ENCODE results near the gene STK39.
"Not testable (repeated sequence)": the region's sequence is repeated elsewhere in the genome, so short reads cannot be mapped to it uniquely, and the experiment has no call there.

STK39 gene

DNA sequence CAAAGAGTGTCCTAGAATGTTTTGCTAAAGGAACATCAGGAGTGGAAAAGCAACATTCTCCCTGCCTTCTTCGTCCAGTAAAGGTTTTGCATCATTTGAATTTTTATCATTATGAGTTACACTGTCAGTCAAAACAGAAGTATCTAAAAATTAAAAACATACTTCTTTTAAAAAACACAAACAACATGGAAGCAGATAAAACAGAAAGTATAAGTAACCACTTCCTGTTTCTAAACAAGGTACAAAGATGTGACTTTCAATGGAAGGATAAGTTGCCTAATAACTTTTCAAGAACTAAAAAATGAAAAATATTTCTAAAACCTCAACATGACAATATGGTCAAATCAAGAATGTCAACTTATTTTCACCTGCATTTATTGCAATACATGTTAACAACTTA, 158.2 kb downstream of the STK39 start:
- no peak for DNase-seq (ENCODE audit: low read depth in 2 of 2)

DNA sequence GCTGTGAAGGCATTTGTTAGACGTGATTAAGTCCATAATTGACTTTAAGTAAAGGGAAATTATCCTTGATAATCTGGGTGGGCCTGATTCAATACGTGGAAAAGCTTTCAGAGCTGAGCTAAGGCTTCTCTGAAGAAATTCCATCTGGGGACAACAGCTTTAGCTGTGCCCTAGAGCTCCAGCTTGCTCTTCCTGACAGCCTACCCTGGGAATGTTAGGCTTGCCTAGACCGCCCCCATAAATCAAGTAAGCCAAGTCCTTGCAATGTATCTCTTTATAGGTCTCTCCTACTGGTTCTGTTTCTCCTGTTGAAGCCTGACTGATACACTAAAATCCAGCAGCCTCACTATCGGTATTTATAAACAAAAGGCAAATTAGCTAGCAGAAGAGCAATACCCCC, 160.0 kb downstream of the STK39 start:
- DNase-seq (ENCODE audit: low read depth in 2 of 2): no peak

DNA sequence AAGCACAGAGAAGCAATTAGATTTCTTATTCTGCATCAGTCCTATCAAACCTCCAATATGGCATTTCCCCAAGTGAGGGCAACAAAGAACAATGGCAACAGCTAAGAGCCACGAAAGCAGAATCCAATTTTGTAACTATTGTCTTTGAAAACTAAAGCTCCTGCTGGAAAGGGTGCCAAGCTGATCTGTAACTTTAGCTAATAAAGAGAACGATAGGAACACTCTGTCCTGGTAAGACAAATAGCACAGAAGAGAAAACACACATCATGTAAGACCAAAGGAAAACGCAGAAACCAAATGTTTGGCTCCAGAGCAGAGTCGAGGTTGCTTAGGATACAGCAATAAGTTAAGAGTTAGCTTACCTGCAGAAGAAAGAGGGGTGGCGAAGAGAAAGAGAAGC, 160.5 kb downstream of the STK39 start:
- DNase-seq (ENCODE audit: low read depth in 2 of 2): no peak

DNA sequence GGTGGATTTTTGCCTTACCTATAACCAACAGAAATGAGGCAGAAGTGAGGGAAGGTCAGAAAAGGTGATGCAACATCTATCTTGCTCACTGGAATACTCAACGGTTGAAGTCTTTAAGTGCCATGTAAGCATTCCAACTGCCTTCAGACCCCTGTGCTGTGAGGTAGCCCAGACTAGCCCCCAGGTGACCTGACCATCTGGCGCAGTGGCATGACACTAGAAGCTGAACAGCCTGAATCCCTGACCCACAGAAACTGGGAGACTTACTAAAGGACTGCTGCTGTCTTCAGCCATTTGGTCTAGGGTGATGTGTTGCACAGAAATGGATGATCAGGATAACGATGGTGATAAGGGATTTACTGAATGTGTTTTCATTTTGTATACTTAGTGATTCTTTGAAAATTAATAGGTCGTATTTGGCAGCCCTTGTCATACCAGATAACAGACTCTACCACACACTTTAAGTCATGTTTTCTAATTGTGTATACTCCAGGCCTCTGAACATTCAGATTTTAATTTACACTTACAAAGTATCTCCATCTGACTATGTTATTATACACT, 161.5 kb downstream of the STK39 start:
- no peak for DNase-seq (ENCODE audit: low read depth in 2 of 2)

DNA sequence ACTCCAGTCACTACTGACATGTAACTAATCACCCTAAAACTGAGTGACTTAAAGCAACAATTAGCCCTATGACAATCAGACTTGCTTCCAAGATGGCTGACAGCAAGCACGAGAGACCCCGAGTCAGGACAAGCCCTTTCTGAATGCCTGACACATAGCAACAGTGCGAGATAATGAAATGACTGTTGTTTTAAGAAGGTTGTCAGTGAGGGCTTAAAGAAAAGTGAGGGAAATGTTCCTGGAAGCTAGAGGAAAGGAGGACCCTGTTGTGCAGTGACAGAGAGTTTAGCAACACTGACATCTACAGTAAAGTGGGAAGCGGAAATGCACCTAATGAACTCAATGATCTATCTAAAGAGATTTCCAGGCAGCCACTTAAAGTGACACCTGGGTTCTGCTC, 163.1 kb downstream of the STK39 start:
- DNase-seq (ENCODE audit: low read depth in 2 of 2): no peak

DNA sequence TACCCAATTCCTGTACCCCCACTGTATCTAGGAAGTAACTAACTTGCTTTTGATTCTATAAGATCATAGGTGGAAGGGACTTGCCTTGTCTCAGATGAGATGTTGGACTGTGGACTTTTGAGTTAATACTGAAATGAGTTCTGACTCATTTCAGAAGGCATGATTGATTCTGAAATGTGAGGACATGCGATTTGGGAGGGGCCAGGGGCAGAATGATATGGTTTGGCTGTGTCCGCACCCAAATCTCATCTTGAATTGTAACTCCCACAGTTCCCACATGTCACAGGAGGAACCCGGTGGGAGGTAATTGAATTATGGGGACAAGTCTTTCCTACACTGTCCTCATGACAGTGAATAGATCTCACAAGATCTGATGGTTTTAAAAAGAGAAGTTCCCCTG, 165.9 kb downstream of the STK39 start:
- not testable (repeated sequence) for DNase-seq (ENCODE audit: low read depth in 2 of 2)

DNA sequence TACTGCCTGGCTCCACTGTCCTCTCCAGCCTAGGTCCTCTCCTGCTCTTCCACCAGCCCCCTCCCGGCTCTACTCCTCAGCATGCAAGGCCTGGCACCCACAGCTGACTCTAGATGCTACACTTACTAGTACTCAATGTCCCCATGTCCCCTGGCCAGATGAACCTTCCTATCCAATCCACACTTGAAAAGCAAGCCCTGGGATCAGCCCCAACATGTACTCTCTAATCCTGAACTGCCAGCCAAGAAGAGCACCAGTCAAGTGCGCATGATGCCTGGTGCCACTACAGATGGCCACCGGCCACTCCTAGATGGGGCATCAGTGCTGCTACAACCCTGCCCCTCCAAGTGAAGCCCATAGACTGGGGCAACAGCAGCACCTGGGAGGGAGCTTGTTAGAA, 168.2 kb downstream of the STK39 start:
- DNase-seq (ENCODE audit: low read depth in 2 of 2): no peak

DNA sequence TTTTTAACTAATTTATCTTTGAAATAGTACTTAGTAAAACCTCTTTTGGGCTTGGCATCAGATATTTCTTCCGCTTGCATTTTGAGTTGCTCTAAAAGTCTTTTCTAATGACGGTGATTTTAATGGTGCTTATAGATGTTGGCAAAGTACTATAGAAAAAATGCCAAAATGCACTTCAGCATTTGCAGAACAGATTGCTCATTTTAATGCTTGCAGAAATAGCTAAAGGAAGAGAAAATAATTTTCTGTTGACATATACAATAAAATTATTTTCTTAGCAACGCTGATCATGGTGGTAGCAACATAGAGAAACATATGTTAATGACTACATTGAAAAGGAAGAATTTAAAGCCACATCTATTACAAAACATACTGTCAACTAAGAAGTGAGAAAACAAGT, 170.7 kb downstream of the STK39 start:
- no peak for DNase-seq (ENCODE audit: low read depth in 2 of 2)

DNA sequence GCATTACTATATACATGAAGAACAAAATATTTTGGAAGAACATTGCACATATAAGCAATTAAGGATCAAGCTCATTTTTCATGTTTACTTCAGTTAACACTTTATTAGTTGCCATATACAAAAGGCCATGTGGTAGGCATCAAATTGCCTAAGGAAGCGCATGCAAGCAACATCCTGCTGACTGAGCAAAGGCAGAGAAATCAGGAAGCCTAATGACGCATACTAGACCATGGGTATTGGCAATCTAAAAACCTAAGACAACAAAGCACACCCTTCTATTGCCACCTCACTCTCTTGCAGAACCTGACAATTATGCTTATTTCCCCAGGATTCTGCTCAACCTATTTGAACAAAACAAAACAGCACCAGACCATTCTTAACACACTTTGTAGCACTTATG, 171.9 kb downstream of the STK39 start:
- no peak for DNase-seq (ENCODE audit: low read depth in 2 of 2)

DNA sequence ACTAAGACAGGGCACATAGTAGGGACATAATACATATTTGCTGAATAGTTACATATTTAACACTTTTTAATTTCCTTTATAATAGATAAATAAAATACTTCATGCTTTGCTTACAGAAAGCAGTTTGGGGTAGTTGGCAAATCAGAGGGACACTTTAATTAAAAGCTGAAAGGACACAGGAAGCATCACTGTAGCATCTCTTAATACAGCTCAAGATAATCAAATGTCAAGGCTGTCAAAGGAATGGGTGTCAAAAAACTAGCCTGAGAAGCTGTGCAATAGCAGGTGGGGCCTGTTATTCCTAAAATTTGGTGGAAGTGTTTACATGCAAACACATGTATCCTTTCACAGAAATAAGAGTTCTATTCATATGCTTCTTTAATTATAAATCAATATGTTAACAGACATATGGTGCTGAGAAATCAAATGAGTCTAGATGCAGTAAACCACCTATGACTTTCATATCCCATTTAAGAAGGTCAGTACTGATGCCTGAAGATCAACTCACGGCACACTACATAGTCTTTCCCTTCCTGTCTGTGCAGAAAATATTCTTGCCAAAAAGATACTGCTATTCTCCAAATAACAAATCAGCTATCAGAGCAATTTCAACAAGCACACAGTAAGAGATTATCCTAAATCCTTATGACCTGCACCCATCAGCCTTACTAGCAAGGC, 174.6 kb downstream of the STK39 start:
- DNase-seq (ENCODE audit: low read depth in 2 of 2): no peak

DNA sequence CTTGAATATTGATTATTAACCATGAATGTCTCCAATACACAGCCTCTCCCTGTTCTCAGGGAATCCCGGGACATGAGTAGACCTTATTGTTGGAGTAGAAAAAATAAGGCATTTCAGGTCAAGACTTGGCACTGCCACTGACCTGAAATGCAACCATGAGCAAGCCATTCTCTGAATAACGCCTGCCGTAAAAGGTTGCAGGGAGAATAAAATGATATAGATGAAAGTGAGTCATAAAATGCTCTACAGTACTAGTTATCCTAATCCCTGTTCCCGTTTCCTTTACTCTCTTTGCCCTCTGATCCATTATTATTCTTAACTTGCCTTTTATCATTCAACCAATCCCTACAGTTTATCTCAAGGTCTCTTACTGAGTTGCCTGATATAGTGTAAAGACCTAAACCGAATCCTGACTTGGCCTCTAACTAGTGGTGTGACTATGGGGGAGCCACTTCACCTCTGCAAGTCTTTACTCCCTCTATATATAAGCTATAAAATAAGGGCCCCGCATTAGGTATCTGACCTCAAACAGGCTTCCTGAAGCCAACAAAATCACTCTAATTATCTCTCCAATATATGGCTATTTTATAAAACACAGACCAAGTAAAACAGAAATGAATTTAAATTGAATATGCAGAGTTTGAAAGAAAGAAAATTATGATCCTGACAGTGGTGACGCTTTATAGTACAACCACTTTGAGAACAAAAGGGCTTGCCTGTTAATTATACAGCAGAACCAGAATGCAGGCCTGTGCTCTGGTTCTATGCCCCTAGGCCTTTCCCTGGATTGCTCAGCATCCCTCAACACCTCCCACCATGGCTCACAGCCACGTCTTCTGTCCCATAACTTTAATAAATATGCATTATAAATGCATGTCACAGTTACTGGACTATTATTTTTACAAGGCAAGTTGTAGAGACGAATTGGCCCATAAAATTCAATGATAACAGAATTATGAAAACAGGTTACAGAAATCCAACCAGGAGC, 183.1 kb downstream of the STK39 start:
- DNase-seq (ENCODE audit: low read depth in 2 of 2): no peak

DNA sequence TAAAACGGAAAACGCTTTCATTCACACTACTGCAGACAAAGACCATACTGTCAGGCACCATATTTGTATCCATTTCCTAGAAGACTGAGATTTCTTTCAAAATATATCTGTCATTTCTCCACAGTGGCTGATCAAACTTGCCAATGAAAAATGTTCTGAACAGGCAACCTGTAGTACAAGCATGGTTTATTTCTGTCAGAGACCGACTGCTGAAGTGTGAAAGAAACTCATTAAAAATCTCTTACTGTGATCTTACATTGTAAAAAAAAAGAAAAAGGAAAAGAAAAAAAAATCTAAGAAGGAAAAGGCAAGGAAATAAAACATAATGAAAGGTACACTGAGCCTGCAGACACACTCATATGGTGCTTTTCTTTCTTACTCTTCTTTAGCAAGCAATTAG, 184.5 kb downstream of the STK39 start:
- no peak for DNase-seq (ENCODE audit: low read depth in 2 of 2)

DNA sequence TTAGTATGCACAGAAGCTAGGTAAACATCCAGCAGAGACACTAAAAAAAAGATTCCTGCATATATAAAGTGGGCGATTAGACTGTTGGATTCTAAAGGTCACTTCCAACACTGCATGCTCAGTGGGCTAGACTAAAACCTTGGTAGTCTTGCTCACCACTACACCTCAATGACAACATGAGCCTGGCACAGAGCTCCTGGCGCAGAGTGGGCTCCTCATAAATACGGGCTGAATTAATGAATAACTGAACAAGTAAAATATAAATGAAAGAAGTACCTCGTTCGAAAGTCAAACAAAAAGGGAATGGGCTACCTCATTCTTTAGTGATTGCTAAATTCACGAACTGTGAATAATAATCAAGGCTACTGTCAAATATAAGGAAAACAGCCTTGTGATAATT, 185.3 kb downstream of the STK39 start:
- DNase-seq (ENCODE audit: low read depth in 2 of 2): no peak

DNA sequence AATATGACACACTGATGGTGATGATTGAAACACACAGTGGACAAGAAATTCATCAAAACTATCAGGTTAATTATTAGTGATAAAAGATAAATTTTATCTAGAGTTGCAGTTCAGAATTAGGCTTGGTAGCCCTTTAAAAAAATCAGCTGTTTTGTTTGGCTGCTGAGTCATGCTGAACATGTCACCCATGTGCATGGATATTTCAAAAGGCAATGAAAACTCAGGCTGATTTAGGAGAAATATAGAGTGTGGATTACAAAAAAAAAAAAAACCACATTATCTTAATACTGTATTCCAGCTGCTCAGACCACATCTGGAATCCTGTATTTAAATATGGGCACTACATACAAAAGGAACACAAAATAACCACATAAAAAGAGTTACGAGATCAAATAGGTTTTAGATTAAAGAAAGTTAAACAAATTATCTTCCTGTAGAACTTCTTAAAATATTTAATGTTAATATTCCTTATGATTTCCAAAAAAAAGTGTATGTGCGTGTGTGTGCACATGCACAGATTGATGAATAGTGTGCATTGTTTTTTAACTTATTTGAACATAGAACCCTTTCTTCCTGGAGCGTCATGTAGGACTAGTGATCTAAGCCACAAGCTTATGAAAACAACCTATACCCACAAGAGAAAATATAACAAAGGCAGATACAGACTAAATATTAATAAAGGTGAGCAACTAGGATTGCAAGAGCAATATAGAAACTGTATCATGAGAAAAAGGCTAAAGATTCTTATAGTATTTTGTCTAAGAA, 186.2 kb downstream of the STK39 start:
- DNase-seq (ENCODE audit: low read depth in 2 of 2): no peak

DNA sequence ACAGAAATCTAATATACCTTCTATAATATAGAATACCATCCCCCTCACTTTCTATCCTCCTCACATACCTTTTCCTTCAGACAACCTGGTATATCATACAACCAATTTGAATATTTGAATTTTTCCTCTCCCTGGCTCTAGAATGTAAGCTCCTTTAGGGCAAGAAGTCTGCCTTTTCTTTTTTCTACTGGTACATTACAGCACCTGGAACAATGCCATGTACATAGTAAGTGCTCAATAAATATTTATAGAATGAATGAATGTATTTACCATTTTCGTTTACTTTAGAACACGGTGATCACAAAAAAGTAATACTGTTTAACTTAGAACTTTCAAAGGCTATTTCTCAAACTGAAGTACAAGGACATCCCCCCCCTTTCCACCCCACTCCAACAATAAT, 187.6 kb downstream of the STK39 start:
- no peak for DNase-seq (ENCODE audit: low read depth in 2 of 2)

DNA sequence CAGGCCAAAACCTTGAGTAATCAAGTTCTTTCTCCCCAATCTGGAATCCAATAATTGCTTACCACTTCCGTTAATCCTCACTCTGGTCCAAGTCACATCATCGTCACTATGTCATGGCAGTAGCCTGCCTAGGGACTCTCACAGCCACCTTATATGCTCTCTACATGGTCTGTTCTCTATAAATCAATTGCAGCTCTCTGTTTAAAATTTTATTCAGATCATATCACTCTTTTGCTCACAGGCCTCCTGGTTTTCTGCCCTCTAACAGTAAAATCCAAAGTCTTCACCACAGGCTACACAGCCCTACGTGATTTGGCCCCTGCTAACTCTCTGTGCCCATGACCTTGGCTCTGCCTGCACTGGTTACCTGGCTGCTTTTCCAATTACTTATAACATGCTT, 188.7 kb downstream of the STK39 start:
- no peak for DNase-seq (ENCODE audit: low read depth in 2 of 2)

DNA sequence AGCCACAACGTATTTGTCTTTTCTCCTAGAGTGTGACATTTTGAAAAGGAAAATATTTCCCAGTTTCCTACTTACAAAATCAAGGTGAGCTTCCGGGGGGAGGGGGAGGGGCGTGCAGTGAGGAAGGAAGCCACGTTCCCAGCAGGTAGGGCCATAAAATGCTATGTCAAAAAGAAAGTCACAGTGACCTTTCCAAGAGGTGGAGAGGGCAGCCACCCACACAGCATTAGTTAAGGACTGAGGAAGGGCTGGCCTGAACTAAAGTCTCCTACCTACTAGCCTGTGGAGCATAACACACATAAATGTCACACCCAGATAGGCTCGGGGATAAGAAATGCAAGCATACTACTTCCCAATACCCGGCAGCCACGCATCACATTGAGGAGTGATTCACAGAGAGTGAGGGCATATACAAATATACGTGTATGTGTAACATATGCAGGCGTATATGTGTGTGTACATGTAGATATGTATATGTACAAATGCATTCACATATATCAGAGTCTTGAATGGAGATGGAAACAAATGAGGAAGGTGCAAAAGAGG, 191.1 kb downstream of the STK39 start:
- DNase-seq (ENCODE audit: low read depth in 2 of 2): no peak

DNA sequence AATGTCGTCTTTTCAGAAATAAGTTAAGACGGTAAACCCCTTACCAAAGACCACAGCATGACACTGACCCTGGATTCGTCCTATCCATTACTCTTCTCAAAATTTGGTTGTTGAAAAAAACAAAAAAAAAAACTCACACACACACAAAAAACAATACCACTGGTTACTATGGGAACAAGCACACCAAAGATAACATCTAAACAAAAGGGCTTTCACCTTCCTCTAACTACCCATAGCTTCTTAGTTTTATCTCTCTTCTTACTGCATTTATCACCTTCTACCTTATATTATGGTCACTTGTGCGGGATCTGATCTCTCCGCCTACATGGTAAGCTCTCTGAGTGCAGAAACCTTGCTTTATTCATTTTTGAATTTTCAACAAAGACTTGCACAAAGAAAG, 192.7 kb downstream of the STK39 start:
- DNase-seq (ENCODE audit: low read depth in 2 of 2): no peak

DNA sequence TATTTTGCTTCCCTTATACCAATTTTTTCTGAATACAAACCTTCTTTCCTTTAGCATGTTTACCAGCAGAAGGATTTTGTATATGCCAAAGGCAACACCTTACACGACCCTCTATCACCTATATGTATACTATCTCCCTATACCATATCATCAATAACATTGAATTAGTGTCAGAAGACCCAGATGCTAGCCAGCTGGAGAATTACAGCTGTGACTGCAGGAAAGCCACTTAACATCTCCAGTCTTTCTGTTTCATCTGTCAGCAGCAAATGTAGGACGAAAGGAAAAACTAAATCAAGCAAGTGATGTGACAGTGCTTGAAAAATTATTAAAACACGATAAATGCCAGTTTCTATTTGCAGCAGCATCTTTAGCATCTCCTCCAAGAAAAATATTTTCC, 193.7 kb downstream of the STK39 start:
- DNase-seq (ENCODE audit: low read depth in 2 of 2): no peak

DNA sequence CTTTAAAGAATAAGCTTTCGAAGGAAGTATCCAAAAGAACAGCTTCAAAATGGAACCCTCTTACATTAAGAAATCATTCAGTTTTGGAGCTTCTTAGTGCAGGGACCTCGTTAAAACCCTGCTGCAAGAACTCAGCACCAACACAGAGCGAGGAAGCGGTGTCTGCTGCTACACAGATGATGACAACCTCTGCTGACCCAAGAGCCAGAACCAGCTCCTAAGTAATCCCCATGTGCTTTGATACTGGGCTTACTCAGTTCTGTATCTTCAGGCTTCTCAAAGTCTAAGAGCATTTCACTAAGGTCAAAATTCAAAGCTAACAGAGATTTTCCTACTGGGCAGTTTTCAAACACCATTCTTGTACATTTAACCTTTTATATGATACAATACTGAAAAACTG, 194.6 kb downstream of the STK39 start:
- no peak for DNase-seq (ENCODE audit: low read depth in 2 of 2)

DNA sequence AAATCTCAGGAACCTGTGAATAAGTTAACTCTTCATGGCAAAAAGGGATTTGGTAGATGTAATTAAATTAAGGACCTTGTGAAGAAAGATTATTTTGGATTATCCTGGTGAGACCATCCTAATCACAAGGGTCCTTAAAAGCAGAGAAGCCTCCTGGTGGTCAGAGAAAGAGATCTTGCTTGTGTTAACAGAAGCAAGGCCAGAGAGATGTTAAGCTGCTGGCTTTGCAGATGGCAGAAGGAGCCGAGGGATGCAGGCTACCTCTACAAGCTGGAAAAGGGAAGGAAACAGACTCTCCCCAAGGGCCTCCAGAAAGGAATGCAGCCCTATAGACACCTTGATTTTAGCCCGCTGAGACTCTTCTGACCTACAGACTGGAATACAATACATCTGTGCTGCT, 197.0 kb downstream of the STK39 start:
- no peak for DNase-seq (ENCODE audit: low read depth in 2 of 2)

DNA sequence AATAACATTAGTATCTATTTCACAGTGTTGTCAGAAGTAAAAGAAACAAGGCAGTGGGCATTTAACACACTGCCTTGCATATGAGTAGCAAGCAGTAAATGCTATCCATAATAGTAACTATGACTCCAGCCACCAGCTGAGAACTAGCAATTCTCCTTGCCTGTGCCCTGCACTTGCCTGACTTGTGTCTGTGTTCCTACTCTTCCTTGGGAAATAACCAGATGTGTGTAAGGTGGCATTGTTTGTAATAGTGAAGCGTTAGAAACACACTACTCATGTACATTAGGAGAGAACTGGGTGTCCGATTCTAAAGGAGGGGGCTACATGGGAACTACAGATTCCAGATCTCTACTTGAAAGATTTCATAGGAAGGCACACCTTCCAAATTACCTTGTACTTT, 197.8 kb downstream of the STK39 start:
- DNase-seq (ENCODE audit: low read depth in 2 of 2): no peak

Data from stimulated activated CD8-positive, alpha-beta memory T cell treated with anti-CD3 and anti-CD28 coated beads, Interleukin-15, amount 100 ng/mL, for 48 hours (primary cell).